GM23338 (cell line): ENCODE results near the gene SH2D6. TPM values are rescaled to one million over a fixed set of nuclear protein-coding genes. Genes with fewer than 3 reads are reported as not detected.

Experiments used
- ATAC-seq: fragments of 200-7000 bp; cut with Tn5 transposase; 3 replicates; pipeline ENCODE4 v1.9.1; 2020
- DNase-seq: peaks from one replicate; pipeline ENCODE4 v3.0.0-alpha.2; 2015; ENCODE audit warnings: low spot score
- H2AFZ ChIP-seq: fragments of 200-600 bp; sonication (generic); 2 replicates; pipeline ENCODE4 v1.8.0; 2016; ENCODE audit warnings: antibody characterized with exemption, mild to moderate bottlenecking, moderate library complexity
- H3F3A ChIP-seq: fragments of 200-600 bp; sonication (generic); replicated peaks from 2 replicates; pipeline ENCODE4 v1.8.0; 2017; ENCODE audit warnings: antibody characterized with exemption, mixed run types, low read depth
- H3K27ac ChIP-seq: fragments of 200-600 bp; sonication (generic); 2 replicates; pipeline ENCODE4 v1.6.1; 2016; ENCODE audit warnings: low read depth
- H3K27me3 ChIP-seq: fragments of 200-600 bp; sonication (generic); 2 replicates; pipeline ENCODE4 v1.8.0; 2016; ENCODE audit warnings: mild to moderate bottlenecking, mixed run types, moderate library complexity; ENCODE audit not compliant: insufficient read depth
- H3K36me3 ChIP-seq: fragments of 200-600 bp; sonication (generic); 2 replicates; pipeline ENCODE4 v1.8.0; 2016; ENCODE audit warnings: mild to moderate bottlenecking; ENCODE audit not compliant: insufficient read depth
- H3K4me1 ChIP-seq: fragments of 200-600 bp; sonication (generic); 2 replicates; pipeline ENCODE4 v1.8.0; 2016; ENCODE audit warnings: mild to moderate bottlenecking, moderate library complexity; ENCODE audit not compliant: insufficient read depth
- H3K4me2 ChIP-seq: fragments of 200-600 bp; sonication (generic); 2 replicates; pipeline ENCODE4 v1.7.1; 2017; ENCODE audit warnings: mixed run types
- H3K4me3 ChIP-seq: fragments of 200-600 bp; sonication (generic); 2 replicates; pipeline ENCODE4 v1.6.1; 2016; ENCODE audit warnings: mixed run types
- H3K79me2 ChIP-seq: fragments of 200-600 bp; sonication (generic); replicated peaks from 2 replicates; pipeline ENCODE4 v1.8.0; 2017; ENCODE audit warnings: mild to moderate bottlenecking; ENCODE audit not compliant: insufficient read depth
- H3K9me2 ChIP-seq: fragments of 200-600 bp; sonication (generic); 2 replicates; pipeline ENCODE4 v1.8.0; 2017; ENCODE audit not compliant: insufficient read depth
- H4K20me1 ChIP-seq: fragments of 200-600 bp; sonication (generic); replicated peaks from 2 replicates; pipeline ENCODE4 v1.8.0; 2017; ENCODE audit warnings: mild to moderate bottlenecking; ENCODE audit not compliant: insufficient read depth
- H3K27ac Mint-ChIP-seq: 2 replicates; pipeline ENCODE4 v1.8.0; 2020; ENCODE audit warnings: inconsistent platforms, mild to moderate bottlenecking, moderate library complexity, mixed read lengths
- H3K27me3 Mint-ChIP-seq: 3 replicates; pipeline ENCODE4 v1.8.0; 2022; ENCODE audit warnings: low read depth, mild to moderate bottlenecking, moderate library complexity, mixed read lengths, inconsistent platforms; ENCODE audit not compliant: insufficient read depth, poor library complexity
- H3K36me3 Mint-ChIP-seq: 3 replicates; pipeline ENCODE4 v1.8.0; 2021; ENCODE audit warnings: low read depth, mild to moderate bottlenecking, inconsistent platforms, moderate library complexity, mixed read lengths
- H3K4me1 Mint-ChIP-seq: 3 replicates; pipeline ENCODE4 v1.8.0; 2020; ENCODE audit warnings: mild to moderate bottlenecking, inconsistent platforms, mixed read lengths
- H3K4me3 Mint-ChIP-seq: 3 replicates; pipeline ENCODE4 v1.8.0; 2021; ENCODE audit warnings: moderate library complexity, mild to moderate bottlenecking, inconsistent platforms, mixed read lengths
- H3K9me3 Mint-ChIP-seq: 3 replicates; pipeline ENCODE4 v1.8.0; 2020; ENCODE audit warnings: moderate library complexity, mild to moderate bottlenecking, inconsistent platforms, mixed read lengths
- CREB1 ChIP-seq: fragments of 250-450 bp; sonication (Bioruptor Pico); IDR thresholded peaks from 2 replicates; pipeline ENCODE4 v1.5.0; 2020; ENCODE audit warnings: low read depth, mild to moderate bottlenecking, moderate library complexity
- CTCF ChIP-seq, 2 experiments: fragments of 200-600 bp in 1 of 2; sonication (generic) in 1 of 2; conservative IDR thresholded peaks; 2 replicates each; pipeline versions ENCODE4 v1.5.1 to v1.6.1; 2016 to 2017; ENCODE audit warnings: antibody characterized with exemption in 2 of 2, low read depth in 2 of 2, mild to moderate bottlenecking in 2 of 2, moderate library complexity in 1 of 2
- ETS1 ChIP-seq: IDR thresholded peaks from 2 replicates; pipeline ENCODE4 v1.6.1; 2016; ENCODE audit warnings: antibody characterized with exemption
- EZH2phosphoT487 ChIP-seq: fragments of 200-600 bp; sonication (generic); IDR thresholded peaks from one replicate; pipeline ENCODE4 v1.8.1; 2018; ENCODE audit warnings: antibody characterized with exemption; ENCODE audit not compliant: unreplicated experiment
- NANOG ChIP-seq: IDR thresholded peaks from 2 replicates; pipeline ENCODE4 v1.6.1; 2016; ENCODE audit warnings: antibody characterized with exemption, borderline replicate concordance
- POLR2AphosphoS5 ChIP-seq: IDR thresholded peaks from 2 replicates; pipeline ENCODE4 v1.6.1; 2016; ENCODE audit warnings: antibody characterized with exemption, low read depth
- STAT1 ChIP-seq: IDR thresholded peaks from one replicate; pipeline ENCODE4 v1.6.1; 2016; ENCODE audit warnings: antibody characterized with exemption; ENCODE audit not compliant: unreplicated experiment
- ZNF114 ChIP-seq: fragments of 250-450 bp; sonication (Bioruptor Pico); IDR thresholded peaks from 2 replicates; pipeline ENCODE4 v1.5.0; 2020; ENCODE audit warnings: mild to moderate bottlenecking, moderate library complexity
- ZNF331 ChIP-seq: fragments of 250-450 bp; sonication (Bioruptor Pico); IDR thresholded peaks from 2 replicates; pipeline ENCODE4 v1.5.0; 2020; ENCODE audit warnings: low read depth, mild to moderate bottlenecking, moderate library complexity
- polyA plus RNA-seq: library from polyadenylated mRNA; unstranded; fragments of >200 nt; fragmentation: Nextera tagmentation; extraction: Ambion mirVana; gene quantifications from 2 replicates; pipeline ENCODE4 v1.2.1, GENCODE V29; 2016
- total RNA-seq: library from RNA; depleted of rRNA; stranded (reverse); fragments of >200 nt; shearing (Covaris generic); gene quantifications from 2 replicates; pipeline ENCODE4 v1.2.3, GENCODE V29; 2014
- TF ChIP-seq, protein P1 (sequence below): IDR thresholded peaks from one replicate; pipeline ENCODE4 v1.6.1; 2018; ENCODE audit warnings: antibody characterized with exemption; ENCODE audit not compliant: unreplicated experiment

SH2D6 gene
- total and polyA plus RNA-seq, 2 experiments from 2014 or later: 0.37 TPM; not detected in 1

DNA sequence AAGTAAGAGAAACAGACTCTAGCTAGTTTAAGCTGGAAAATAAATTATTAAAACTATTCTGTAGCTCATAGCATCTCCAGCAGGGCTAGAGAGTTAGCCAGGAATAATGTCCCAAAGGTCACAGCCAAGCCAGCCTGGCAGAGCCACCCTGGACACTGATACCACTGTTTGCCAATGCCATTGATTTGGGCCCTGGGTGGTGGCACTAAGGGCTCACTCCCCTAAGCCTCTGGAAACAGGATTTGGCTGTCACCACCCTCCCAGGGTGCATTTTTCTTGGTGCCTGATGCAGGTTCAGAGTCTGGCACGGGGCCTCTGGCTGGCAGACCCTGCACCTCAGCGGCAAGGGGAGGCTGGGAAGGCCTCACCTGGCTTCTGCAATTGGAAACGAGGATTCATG lies 7.1 kb downstream of the SH2D6 start (continued):
- TF ChIP-seq CTCF (conservative IDR thresholded peaks at IDR 0.05; ENCODE audit: low read depth in 2 of 2): no peak
- no peak for TF ChIP-seq ETS1
- no peak for TF ChIP-seq POLR2AphosphoS5
- TF ChIP-seq STAT1: no peak
- no peak for TF ChIP-seq ZNF114 (CRISPR knock-in tag)
- TF ChIP-seq EZH2phosphoT487: no peak
- TF ChIP-seq CREB1 (CRISPR knock-in tag): no peak

- H3K4me3 Mint-ChIP-seq: no peak overlapping the region
- DNase-seq (no peak), ATAC-seq (no peak)
- TF ChIP-seq ZNF331 (CRISPR knock-in tag) (no peak), POLR2AphosphoS5 (no peak), EZH2phosphoT487 (no peak), NANOG (no peak), CREB1 (CRISPR knock-in tag) (no peak), ETS1 (no peak), ZNF114 (CRISPR knock-in tag) (no peak)
- TF ChIP-seq, protein P1, sequence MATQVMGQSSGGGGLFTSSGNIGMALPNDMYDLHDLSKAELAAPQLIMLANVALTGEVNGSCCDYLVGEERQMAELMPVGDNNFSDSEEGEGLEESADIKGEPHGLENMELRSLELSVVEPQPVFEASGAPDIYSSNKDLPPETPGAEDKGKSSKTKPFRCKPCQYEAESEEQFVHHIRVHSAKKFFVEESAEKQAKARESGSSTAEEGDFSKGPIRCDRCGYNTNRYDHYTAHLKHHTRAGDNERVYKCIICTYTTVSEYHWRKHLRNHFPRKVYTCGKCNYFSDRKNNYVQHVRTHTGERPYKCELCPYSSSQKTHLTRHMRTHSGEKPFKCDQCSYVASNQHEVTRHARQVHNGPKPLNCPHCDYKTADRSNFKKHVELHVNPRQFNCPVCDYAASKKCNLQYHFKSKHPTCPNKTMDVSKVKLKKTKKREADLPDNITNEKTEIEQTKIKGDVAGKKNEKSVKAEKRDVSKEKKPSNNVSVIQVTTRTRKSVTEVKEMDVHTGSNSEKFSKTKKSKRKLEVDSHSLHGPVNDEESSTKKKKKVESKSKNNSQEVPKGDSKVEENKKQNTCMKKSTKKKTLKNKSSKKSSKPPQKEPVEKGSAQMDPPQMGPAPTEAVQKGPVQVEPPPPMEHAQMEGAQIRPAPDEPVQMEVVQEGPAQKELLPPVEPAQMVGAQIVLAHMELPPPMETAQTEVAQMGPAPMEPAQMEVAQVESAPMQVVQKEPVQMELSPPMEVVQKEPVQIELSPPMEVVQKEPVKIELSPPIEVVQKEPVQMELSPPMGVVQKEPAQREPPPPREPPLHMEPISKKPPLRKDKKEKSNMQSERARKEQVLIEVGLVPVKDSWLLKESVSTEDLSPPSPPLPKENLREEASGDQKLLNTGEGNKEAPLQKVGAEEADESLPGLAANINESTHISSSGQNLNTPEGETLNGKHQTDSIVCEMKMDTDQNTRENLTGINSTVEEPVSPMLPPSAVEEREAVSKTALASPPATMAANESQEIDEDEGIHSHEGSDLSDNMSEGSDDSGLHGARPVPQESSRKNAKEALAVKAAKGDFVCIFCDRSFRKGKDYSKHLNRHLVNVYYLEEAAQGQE: no peak
- Histone ChIP-seq H3F3A (peaks cover 12% of the 10 kb centered on the region; the same call in 1 of the 2 replicates), H3K36me3 (no peaks in the 10 kb centered on the region), H3K9me2 (no peaks in the 10 kb centered on the region), H2AFZ (no peak overlapping the region), H3K79me2 (no peaks in the 10 kb centered on the region), H3K4me2 (no peak overlapping the region), H3K27me3 (peaks cover 4% of the 10 kb centered on the region; the same call in 1 of the 2 replicates), H3K27ac (no peak overlapping the region), H3K4me1 (peaks cover 37% of the 10 kb centered on the region), H3K4me3 (no peak overlapping the region), H4K20me1 (no peaks in the 10 kb centered on the region)
- no peaks in the 10 kb centered on the region for H3K9me3 Mint-ChIP-seq
- no peaks in the 10 kb centered on the region; the same call in 2 of the 3 replicates for H3K36me3 Mint-ChIP-seq
- peaks cover 40% of the 10 kb centered on the region for H3K4me1 Mint-ChIP-seq
- no peak overlapping the region for H3K27ac Mint-ChIP-seq
- peaks cover 22% of the 10 kb centered on the region for H3K27me3 Mint-ChIP-seq
These were observed 8.9 kb downstream of the SH2D6 start for GRCh38 chr2:85427300-85427835.
